ENCODE data around the gene DDIT3. TPM values are rescaled to one million over a fixed set of nuclear protein-coding genes. Genes with fewer than 3 reads are reported as not detected.

DDIT3 gene
- total RNA-seq, 1 experiment from 2014 or later, result 84.7 TPM

MicroRNAs encoded within 50 kb of the gene (microRNA counts, 767-probe panel; counts per million panel counts)
- not detected for microRNA hsa-miR-616-3p

Small RNAs within 50 kb of the gene (microRNA-seq; reads per million reads assigned to microRNA genes)
- gene MIR616 (ENCODE audit: borderline number of aligned reads), result 5.6 reads per million, percentile 13 among the genes with 10 or more reads in this experiment
- 1.6 reads per million for gene MIR6758 (ENCODE audit: borderline number of aligned reads)

Other genes starting within 250 kb of the DDIT3 start
- gene R3HDM2, start 89.5 kb downstream of the DDIT3 start, total RNA-seq (2021; ENCODE audit: unreplicated experiment), result 45.4 TPM
- 0.20 TPM for gene INHBC, start 85.7 kb downstream of the DDIT3 start, total RNA-seq (2021; ENCODE audit: unreplicated experiment)
- gene INHBE, start 65.2 kb downstream of the DDIT3 start, total RNA-seq (2021; ENCODE audit: unreplicated experiment), result 0.89 TPM
- gene GLI1, start 60.7 kb downstream of the DDIT3 start, total RNA-seq (2021; ENCODE audit: unreplicated experiment), result 6.4 TPM
- gene ARHGAP9, start 40.6 kb downstream of the DDIT3 start, total RNA-seq (2021; ENCODE audit: unreplicated experiment), result 0.84 TPM
- 344 TPM for gene MARS1, start 32.4 kb downstream of the DDIT3 start, total RNA-seq (2021; ENCODE audit: unreplicated experiment)
- 70.1 TPM for gene MBD6, start 2.3 kb upstream of the DDIT3 start, total RNA-seq (2021; ENCODE audit: unreplicated experiment)
- 95.9 TPM for gene DCTN2, start 26.7 kb upstream of the DDIT3 start, total RNA-seq (2021; ENCODE audit: unreplicated experiment)
- 5.2 TPM for gene KIF5A, start 29.5 kb upstream of the DDIT3 start, total RNA-seq (2021; ENCODE audit: unreplicated experiment)
- 38.4 TPM for gene PIP4K2C, start 70.7 kb upstream of the DDIT3 start, total RNA-seq (2021; ENCODE audit: unreplicated experiment)
- 0.37 TPM for gene DTX3, start 84.3 kb upstream of the DDIT3 start, total RNA-seq (2021; ENCODE audit: unreplicated experiment)
- 3.6 TPM for gene ARHGEF25, start 90.9 kb upstream of the DDIT3 start, total RNA-seq (2021; ENCODE audit: unreplicated experiment)
- gene B4GALNT1, start 112.7 kb upstream of the DDIT3 start, total RNA-seq (2021; ENCODE audit: unreplicated experiment), result 31.3 TPM
- gene OS9, start 173.6 kb upstream of the DDIT3 start, total RNA-seq (2021; ENCODE audit: unreplicated experiment), result 98.4 TPM
- 15.8 TPM for gene AGAP2, start 218.2 kb upstream of the DDIT3 start, total RNA-seq (2021; ENCODE audit: unreplicated experiment)
- gene TSPAN31, start 224.5 kb upstream of the DDIT3 start, total RNA-seq (2021; ENCODE audit: unreplicated experiment), result 14.9 TPM
- gene CDK4, start 231.8 kb upstream of the DDIT3 start, total RNA-seq (2021; ENCODE audit: unreplicated experiment), result 206 TPM
- gene MARCHF9, start 234.6 kb upstream of the DDIT3 start, total RNA-seq (2021; ENCODE audit: unreplicated experiment), result 21.8 TPM
- 11.6 TPM for gene CYP27B1, start 246.6 kb upstream of the DDIT3 start, total RNA-seq (2021; ENCODE audit: unreplicated experiment)

All from HCT116 (cell line).